Stimulated activated naive CD8-positive, alpha-beta T cell treated with anti-CD3 and anti-CD28 coated beads, Interleukin-15, amount 100 ng/mL, for 72 hours (primary cell): Measurements from ENCODE around the gene SMIM14.
"Not testable (repeated sequence)": the region's sequence is repeated elsewhere in the genome, so short reads cannot be mapped to it uniquely, and the experiment has no call there.

Source experiments
- ATAC-seq: fragments of 150-1000 bp; cut with Tn5 transposase; 2 replicates; pipeline ENCODE4 v1.10.0; 2021; ENCODE audit warnings: mild to moderate bottlenecking, moderate library complexity
- DNase-seq, 2 donors: peaks; one replicate each; pipeline ENCODE4 v3.0.0; 2021 to 2022
- H3K27ac Mint-ChIP-seq, 2 donors: one replicate each; pipeline ENCODE4 v1.8.0; 2022; ENCODE audit warnings: mild to moderate bottlenecking in 2 of 2, mixed read lengths in 2 of 2, moderate library complexity in 2 of 2
- H3K27me3 Mint-ChIP-seq: one replicate; pipeline ENCODE4 v1.8.0; 2022; ENCODE audit warnings: mixed read lengths
- H3K4me1 Mint-ChIP-seq: one replicate; pipeline ENCODE4 v1.8.0; 2022; ENCODE audit warnings: mild to moderate bottlenecking, mixed read lengths
- H3K4me3 Mint-ChIP-seq, 2 donors: one replicate each; pipeline ENCODE4 v1.8.0; 2022; ENCODE audit warnings: mild to moderate bottlenecking in 2 of 2, mixed read lengths in 2 of 2, moderate library complexity in 1 of 2
- H3K9me3 Mint-ChIP-seq, 2 donors: one replicate each; pipeline ENCODE4 v1.8.0; 2022; ENCODE audit warnings: mixed read lengths in 2 of 2

SMIM14 gene

GRCh38 chr4:39571504-39571903, 67.2 kb downstream of the SMIM14 start:
- DNase-seq (no peak), ATAC-seq (no peak)
- H3K27ac Mint-ChIP-seq: no peak overlapping the region
- peaks cover 0 to under 1% of the 10 kb centered on the region in 2 donors for H3K9me3 Mint-ChIP-seq
- H3K27me3 Mint-ChIP-seq: no peaks in the 10 kb centered on the region
- H3K4me1 Mint-ChIP-seq: peaks cover 5% of the 10 kb centered on the region
- no peak overlapping the region for H3K4me3 Mint-ChIP-seq

- H3K27me3 Mint-ChIP-seq: no peaks in the 10 kb centered on the region
Observed at GRCh38 chr4:39571054-39571453, 67.6 kb downstream of the SMIM14 start.

GRCh38 chr4:39569209-39569608, 69.5 kb downstream of the SMIM14 start:
- no peaks in the 10 kb centered on the region for H3K4me1 Mint-ChIP-seq
- ATAC-seq (no peak), DNase-seq (no peak)
- H3K27ac Mint-ChIP-seq: no peak overlapping the region
- H3K4me3 Mint-ChIP-seq: no peak overlapping the region
- H3K27me3 Mint-ChIP-seq: no peaks in the 10 kb centered on the region
- peaks cover 6 to 11% of the 10 kb centered on the region in 2 donors for H3K9me3 Mint-ChIP-seq

More at GRCh38 chr4:39571054-39571453, 67.6 kb downstream of the SMIM14 start:
- Mint-ChIP-seq H3K4me3 (no peak overlapping the region), H3K9me3 (peaks cover 3 to 5% of the 10 kb centered on the region in 2 donors), H3K27ac (no peak overlapping the region), H3K4me1 (peaks cover 1% of the 10 kb centered on the region)
- ATAC-seq (no peak), DNase-seq (no peak)

GRCh38 chr4:39568805-39569204, 69.9 kb downstream of the SMIM14 start:
- Mint-ChIP-seq H3K27ac (no peak overlapping the region), H3K9me3 (peaks cover 6 to 11% of the 10 kb centered on the region in 2 donors), H3K4me3 (no peak overlapping the region), H3K27me3 (no peaks in the 10 kb centered on the region), H3K4me1 (no peaks in the 10 kb centered on the region)
- ATAC-seq (no peak), DNase-seq (no peak)

- Mint-ChIP-seq H3K27me3 (no peaks in the 10 kb centered on the region), H3K4me1 (no peaks in the 10 kb centered on the region), H3K9me3 (peaks cover 6 to 11% of the 10 kb centered on the region in 2 donors), H3K27ac (no peak overlapping the region), H3K4me3 (no peak overlapping the region)
- ATAC-seq (no peak), DNase-seq (no peak)
Observed at GRCh38 chr4:39565878-39566600, 72.6 kb downstream of the SMIM14 start.

GRCh38 chr4:39563346-39563847, 75.3 kb downstream of the SMIM14 start:
- no peak for DNase-seq
- no peak for ATAC-seq
- Mint-ChIP-seq H3K27me3 (no peaks in the 10 kb centered on the region), H3K4me3 (no peak overlapping the region), H3K27ac (peak overlapping the region in 1 of 2 donors; percentile 9), H3K4me1 (no peaks in the 10 kb centered on the region), H3K9me3 (peaks cover 6 to 11% of the 10 kb centered on the region in 2 donors)

GRCh38 chr4:39562792-39563191, 75.9 kb downstream of the SMIM14 start:
- Mint-ChIP-seq H3K4me3 (no peak overlapping the region), H3K27ac (no peak overlapping the region), H3K27me3 (no peaks in the 10 kb centered on the region), H3K4me1 (no peaks in the 10 kb centered on the region), H3K9me3 (peaks cover 6 to 11% of the 10 kb centered on the region in 2 donors)
- ATAC-seq (no peak), DNase-seq (no peak)

- H3K27ac Mint-ChIP-seq: no peak overlapping the region
- H3K4me1 Mint-ChIP-seq: no peaks in the 10 kb centered on the region
- no peaks in the 10 kb centered on the region for H3K9me3 Mint-ChIP-seq
- no peak for ATAC-seq
- DNase-seq: no peak
- H3K27me3 Mint-ChIP-seq: no peaks in the 10 kb centered on the region
- no peak overlapping the region for H3K4me3 Mint-ChIP-seq
Observed at GRCh38 chr4:39559626-39560025, 79.0 kb downstream of the SMIM14 start.

- no peaks in the 10 kb centered on the region for H3K9me3 Mint-ChIP-seq
- H3K4me1 Mint-ChIP-seq: no peaks in the 10 kb centered on the region
- H3K27me3 Mint-ChIP-seq: no peaks in the 10 kb centered on the region
- no peak overlapping the region for H3K27ac Mint-ChIP-seq
- DNase-seq: no peak
- no peak overlapping the region for H3K4me3 Mint-ChIP-seq
- ATAC-seq: no peak
Observed at GRCh38 chr4:39555472-39555871, 83.2 kb downstream of the SMIM14 start.

GRCh38 chr4:39548425-39549067, 90.1 kb downstream of the SMIM14 start:
- no peak for DNase-seq
- H3K27me3 Mint-ChIP-seq: no peaks in the 10 kb centered on the region
- no peak overlapping the region for H3K27ac Mint-ChIP-seq
- ATAC-seq: no peak
- no peaks in the 10 kb centered on the region for H3K9me3 Mint-ChIP-seq
- H3K4me1 Mint-ChIP-seq: no peaks in the 10 kb centered on the region
- H3K4me3 Mint-ChIP-seq: no peak overlapping the region

- ATAC-seq: no peak
- no peak overlapping the region for H3K27ac Mint-ChIP-seq
- H3K4me3 Mint-ChIP-seq: no peak overlapping the region
- H3K4me1 Mint-ChIP-seq: no peaks in the 10 kb centered on the region
- no peaks in the 10 kb centered on the region for H3K9me3 Mint-ChIP-seq
- DNase-seq: no peak
- H3K27me3 Mint-ChIP-seq: no peaks in the 10 kb centered on the region
Observed at GRCh38 chr4:39544580-39545315, 93.9 kb downstream of the SMIM14 start.

GRCh38 chr4:39544080-39544479, 94.6 kb downstream of the SMIM14 start:
- H3K27me3 Mint-ChIP-seq, H3K4me1 Mint-ChIP-seq, ATAC-seq, DNase-seq, H3K4me3 Mint-ChIP-seq, H3K9me3 Mint-ChIP-seq: not testable (repeated sequence)
- peak overlapping the region in 1 of 2 donors; percentile 85 for H3K27ac Mint-ChIP-seq

GRCh38 chr4:39543034-39543433, 95.6 kb downstream of the SMIM14 start:
- Mint-ChIP-seq H3K9me3 (no peaks in the 10 kb centered on the region), H3K4me1 (no peaks in the 10 kb centered on the region), H3K4me3 (no peak overlapping the region), H3K27me3 (no peaks in the 10 kb centered on the region), H3K27ac (peak overlapping the region in 1 of 2 donors; percentile 27)
- DNase-seq: no peak
- ATAC-seq: no peak

- Mint-ChIP-seq H3K9me3 (no peaks in the 10 kb centered on the region), H3K27ac (no peak overlapping the region), H3K4me1 (no peaks in the 10 kb centered on the region), H3K27me3 (no peaks in the 10 kb centered on the region), H3K4me3 (no peak overlapping the region)
- no peak for ATAC-seq
- DNase-seq: no peak
Observed at GRCh38 chr4:39542611-39543012, 96.1 kb downstream of the SMIM14 start.

GRCh38 chr4:39541987-39542610, 96.6 kb downstream of the SMIM14 start:
- H3K9me3 Mint-ChIP-seq: no peaks in the 10 kb centered on the region
- no peaks in the 10 kb centered on the region for H3K4me1 Mint-ChIP-seq
- DNase-seq (no peak), ATAC-seq (no peak)
- H3K4me3 Mint-ChIP-seq: no peak overlapping the region
- no peaks in the 10 kb centered on the region for H3K27me3 Mint-ChIP-seq
- H3K27ac Mint-ChIP-seq: no peak overlapping the region
